SK-N-MC (cell line): ENCODE results near the gene PEBP1.

Experiments
- EZH2 ChIP-seq: fragments of 200-600 bp; sonication (generic); IDR thresholded peaks from one replicate; pipeline ENCODE4 v1.6.1; 2017; ENCODE audit warnings: antibody characterized with exemption
- FOXP2 ChIP-seq: optimal IDR thresholded peaks from 2 replicates; pipeline ENCODE3; 2011; ENCODE audit warnings: mild to moderate bottlenecking, moderate library complexity; ENCODE audit not compliant: insufficient read depth; ENCODE audit errors: extremely low read length, control extremely low read depth
- POLR2AphosphoS5 ChIP-seq: IDR thresholded peaks from 2 replicates; pipeline ENCODE4 v1.6.1; 2012; ENCODE audit warnings: mild to moderate bottlenecking, low read depth, low read length, borderline replicate concordance

- TF ChIP-seq POLR2AphosphoS5 (no peak), FOXP2 (no peak), EZH2 (no peak)
Measured at GRCh38 chr12:118094039-118094438, 41.9 kb upstream of the PEBP1 start.
